ENCODE measurements around the gene ACAD10.

DNA sequence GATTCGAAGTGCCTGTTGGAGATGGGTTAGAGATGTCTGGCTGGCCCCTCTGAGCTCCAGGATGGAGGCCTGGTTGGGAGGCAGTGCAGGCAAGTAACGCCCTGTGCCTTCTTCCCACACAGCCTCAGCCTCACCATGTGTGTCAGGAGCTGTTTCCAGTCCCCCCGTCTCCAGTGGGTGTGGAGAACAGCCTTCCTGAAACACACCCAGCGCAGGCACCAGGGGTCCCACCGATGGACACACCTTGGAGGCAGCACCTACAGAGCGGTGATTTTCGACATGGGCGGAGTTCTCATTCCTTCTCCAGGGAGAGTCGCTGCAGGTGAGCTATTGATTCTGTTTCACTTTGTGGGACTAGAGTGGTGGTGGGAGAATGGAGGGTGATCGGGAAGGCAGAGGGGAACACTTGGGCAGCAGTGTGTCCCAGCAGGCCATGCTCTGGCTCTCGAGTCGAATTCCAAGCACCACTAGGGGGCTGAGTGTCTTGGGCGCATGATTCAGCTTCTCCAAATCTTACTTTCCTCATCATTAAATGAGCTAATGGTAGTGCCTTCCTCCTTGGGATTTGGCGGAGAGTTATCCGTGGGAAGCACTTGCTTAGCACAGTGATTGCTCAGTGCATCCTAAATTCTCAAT is 6.8 kb downstream of the ACAD10 start:
- TF ChIP-seq, protein P1, sequence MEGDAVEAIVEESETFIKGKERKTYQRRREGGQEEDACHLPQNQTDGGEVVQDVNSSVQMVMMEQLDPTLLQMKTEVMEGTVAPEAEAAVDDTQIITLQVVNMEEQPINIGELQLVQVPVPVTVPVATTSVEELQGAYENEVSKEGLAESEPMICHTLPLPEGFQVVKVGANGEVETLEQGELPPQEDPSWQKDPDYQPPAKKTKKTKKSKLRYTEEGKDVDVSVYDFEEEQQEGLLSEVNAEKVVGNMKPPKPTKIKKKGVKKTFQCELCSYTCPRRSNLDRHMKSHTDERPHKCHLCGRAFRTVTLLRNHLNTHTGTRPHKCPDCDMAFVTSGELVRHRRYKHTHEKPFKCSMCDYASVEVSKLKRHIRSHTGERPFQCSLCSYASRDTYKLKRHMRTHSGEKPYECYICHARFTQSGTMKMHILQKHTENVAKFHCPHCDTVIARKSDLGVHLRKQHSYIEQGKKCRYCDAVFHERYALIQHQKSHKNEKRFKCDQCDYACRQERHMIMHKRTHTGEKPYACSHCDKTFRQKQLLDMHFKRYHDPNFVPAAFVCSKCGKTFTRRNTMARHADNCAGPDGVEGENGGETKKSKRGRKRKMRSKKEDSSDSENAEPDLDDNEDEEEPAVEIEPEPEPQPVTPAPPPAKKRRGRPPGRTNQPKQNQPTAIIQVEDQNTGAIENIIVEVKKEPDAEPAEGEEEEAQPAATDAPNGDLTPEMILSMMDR (IDR thresholded peaks at IDR 0.05 in 2 of 3, conservative IDR thresholded peaks at IDR 0.05 in 1 of 3; ENCODE audit: borderline replicate concordance in 1 of 3, insufficient read depth in 1 of 3, low read depth in 2 of 3, low read length in 2 of 3), result peak in 2 of 3 experiments; percentile 42 to 43; a peak in 3 of 6 replicates
- TF ChIP-seq POLR2A (IDR thresholded peaks at IDR 0.05; ENCODE audit: borderline replicate concordance, extremely low read depth, insufficient read depth, insufficient read length) (no peak), ELF1 (IDR thresholded peaks at IDR 0.05; ENCODE audit: borderline replicate concordance, low read depth) (no peak), SRF (IDR thresholded peaks at IDR 0.05; ENCODE audit: low read depth) (no peak), EZH2 (IDR thresholded peaks at IDR 0.05) (no peak), JUND (IDR thresholded peaks at IDR 0.05) (no peak), POLR2AphosphoS5 (IDR thresholded peaks at IDR 0.05; ENCODE audit: low read depth, low read length) (no peak), YY1 (IDR thresholded peaks at IDR 0.05; ENCODE audit: extremely low read depth, insufficient replicate concordance, low read depth, low read length) (no peak), REST (IDR thresholded peaks at IDR 0.05; ENCODE audit: low read depth) (no peak)

Measured in HCT116 (cell line).